Caco-2 (cell line): ENCODE data around the gene TLR10. TPM values are rescaled to one million over a fixed set of nuclear protein-coding genes. Genes with fewer than 3 reads are reported as not detected.

Experiments
- BruUV-seq: library from RNA; stranded (reverse); fragments of 400-500 nt; replicated peaks from 2 replicates; lab custom pipeline; 2021; lab: Mats Ljungman, UMichigan
- CTCF ChIA-PET: fragments of 300-600 bp; sonication (Branson Sonifier 250); formaldehyde crosslinking; loops from one replicate; lab custom pipeline; 2022; ENCODE audit warnings: antibody characterized with exemption; lab: Charles Lee
- POLR2A ChIA-PET: fragments of 300-600 bp; sonication (Branson Sonifier 250); formaldehyde crosslinking; loops from one replicate; lab custom pipeline; 2022; ENCODE audit warnings: antibody characterized with exemption; lab: Charles Lee
- DNase-seq, 2 experiments: peaks; one replicate each; pipeline versions ENCODE4 v3.0.0 to v3.0.0-alpha.2; 2020 to 2022
- H3K27me3 ChIP-seq: replicated peaks from 2 replicates; pipeline ENCODE4 v1.6.0; 2011; ENCODE audit warnings: low read length; ENCODE audit not compliant: control insufficient read depth, insufficient read depth
- H3K36me3 ChIP-seq: 2 replicates; pipeline ENCODE4 v1.5.1; 2011; ENCODE audit warnings: low read length; ENCODE audit not compliant: control insufficient read depth, insufficient read depth
- H3K4me1 ChIP-seq: fragments of 250-450 bp; sonication (Bioruptor Pico); 2 replicates; pipeline ENCODE4 v1.5.1; 2020; ENCODE audit warnings: mild to moderate bottlenecking
- H3K4me3 ChIP-seq: 2 replicates; pipeline ENCODE4 v1.5.1; 2011; ENCODE audit warnings: low read depth, mild to moderate bottlenecking, control low read depth, low read length
- H3K9me3 ChIP-seq: fragments of 250-450 bp; sonication (Bioruptor Pico); 2 replicates; pipeline ENCODE4 v1.5.1; 2020; ENCODE audit warnings: mild to moderate bottlenecking, moderate library complexity
- H3K27ac Mint-ChIP-seq: one replicate; pipeline ENCODE4 v1.8.0; 2022; ENCODE audit warnings: mixed read lengths; ENCODE audit not compliant: unreplicated experiment
- H3K27me3 Mint-ChIP-seq: one replicate; pipeline ENCODE4 v1.8.0; 2022; ENCODE audit warnings: mixed read lengths; ENCODE audit not compliant: insufficient read depth, unreplicated experiment
- H3K36me3 Mint-ChIP-seq: one replicate; pipeline ENCODE4 v1.8.0; 2022; ENCODE audit warnings: mild to moderate bottlenecking, mixed read lengths; ENCODE audit not compliant: insufficient read depth, unreplicated experiment
- H3K4me1 Mint-ChIP-seq: one replicate; pipeline ENCODE4 v1.8.0; 2022; ENCODE audit warnings: low read depth, mixed read lengths; ENCODE audit not compliant: unreplicated experiment
- H3K4me3 Mint-ChIP-seq: one replicate; pipeline ENCODE4 v1.8.0; 2022; ENCODE audit warnings: mild to moderate bottlenecking, moderate library complexity, mixed read lengths; ENCODE audit not compliant: unreplicated experiment
- H3K9me3 Mint-ChIP-seq: one replicate; pipeline ENCODE4 v1.8.0; 2022; ENCODE audit warnings: mixed read lengths; ENCODE audit not compliant: unreplicated experiment
- CTCF ChIP-seq, 2 experiments: fragments of 200-600 bp in 1 of 2; IDR thresholded peaks; 1 replicate in 1 of 2; 2 replicates in 1 of 2; pipeline versions ENCODE4 v1.5.1 to v1.8.0; 2011 to 2022; ENCODE audit warnings: antibody characterized with exemption in 1 of 2, control low read depth in 1 of 2, inconsistent platforms in 1 of 2, low read depth in 1 of 2, low read length in 1 of 2, mild to moderate bottlenecking in 1 of 2, moderate library complexity in 1 of 2; ENCODE audit not compliant: insufficient read depth in 1 of 2, severe bottlenecking in 1 of 2, unreplicated experiment in 1 of 2
- intact Hi-C: fragments of 100-400 bp; cut with micrococcal nuclease; formaldehyde crosslinking; loops from one replicate; pipeline ENCODE4 v1.10.0; 2022; ENCODE audit not compliant: unreplicated experiment
- total RNA-seq: library from RNA; stranded (reverse); gene quantifications from 2 replicates; pipeline ENCODE4 v1.2.3, GENCODE V29; 2022

The TLR10 gene
- total RNA-seq, 1 experiment from 2014 or later: not detected

DNA sequence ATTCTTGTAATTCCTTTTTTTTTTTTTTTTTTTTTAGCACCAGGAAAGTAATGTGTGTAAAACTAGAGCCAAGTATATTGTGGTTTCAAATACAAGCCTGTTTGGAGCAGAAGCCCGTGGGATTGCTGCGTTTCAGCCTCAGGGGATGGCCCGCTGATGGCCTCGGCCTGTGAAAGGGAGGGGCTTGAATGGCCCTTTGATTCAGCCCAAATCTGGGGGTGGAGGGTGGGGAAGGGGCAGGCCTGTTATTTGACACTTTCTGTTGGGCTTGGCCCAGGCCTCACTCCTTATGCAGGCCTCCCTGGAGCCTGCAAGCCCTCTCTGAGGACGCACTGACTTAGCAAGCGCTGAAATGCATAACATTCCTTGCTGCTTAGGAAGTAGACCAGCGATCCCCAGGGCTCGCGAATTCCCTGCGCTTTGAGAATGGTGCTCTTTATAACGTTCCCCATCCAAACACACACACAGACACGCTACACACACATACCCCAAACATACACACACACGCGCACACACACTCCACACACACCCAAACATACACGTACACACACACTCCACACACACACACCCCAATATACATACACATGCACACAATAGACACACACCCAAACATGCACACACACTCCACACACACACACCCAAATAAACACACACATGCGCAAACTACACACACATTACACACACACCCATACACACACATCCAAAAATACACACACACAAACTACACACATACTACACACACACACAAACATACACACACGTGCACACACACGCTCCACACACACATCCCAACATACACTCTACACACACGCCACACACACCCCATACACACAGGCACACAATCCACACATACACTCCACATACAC is 29.6 kb downstream of the TLR10 start:
- Mint-ChIP-seq H3K4me1 (no peaks in the 10 kb centered on the region), H3K27ac (no peak overlapping the region), H3K9me3 (peaks cover 8% of the 10 kb centered on the region), H3K27me3 (no peaks in the 10 kb centered on the region), H3K4me3 (no peak overlapping the region), H3K36me3 (no peaks in the 10 kb centered on the region)
- DNase-seq: peak; percentile 32 to 75
- ChIA-PET POLR2A (no interaction called here), CTCF (no interaction called here)
- Histone ChIP-seq H3K36me3 (no peaks in the 10 kb centered on the region), H3K4me3 (no peak overlapping the region), H3K27me3 (no peaks in the 10 kb centered on the region), H3K9me3 (no peaks in the 10 kb centered on the region), H3K4me1 (no peaks in the 10 kb centered on the region)
- intact Hi-C loops: no loop called here
- TF ChIP-seq CTCF (IDR thresholded peaks at IDR 0.05; ENCODE audit: insufficient read depth in 1 of 2, low read depth in 1 of 2, low read length in 1 of 2, severe bottlenecking in 1 of 2, unreplicated experiment in 1 of 2): no peak
- BruUV-seq: no TSS peak

DNA sequence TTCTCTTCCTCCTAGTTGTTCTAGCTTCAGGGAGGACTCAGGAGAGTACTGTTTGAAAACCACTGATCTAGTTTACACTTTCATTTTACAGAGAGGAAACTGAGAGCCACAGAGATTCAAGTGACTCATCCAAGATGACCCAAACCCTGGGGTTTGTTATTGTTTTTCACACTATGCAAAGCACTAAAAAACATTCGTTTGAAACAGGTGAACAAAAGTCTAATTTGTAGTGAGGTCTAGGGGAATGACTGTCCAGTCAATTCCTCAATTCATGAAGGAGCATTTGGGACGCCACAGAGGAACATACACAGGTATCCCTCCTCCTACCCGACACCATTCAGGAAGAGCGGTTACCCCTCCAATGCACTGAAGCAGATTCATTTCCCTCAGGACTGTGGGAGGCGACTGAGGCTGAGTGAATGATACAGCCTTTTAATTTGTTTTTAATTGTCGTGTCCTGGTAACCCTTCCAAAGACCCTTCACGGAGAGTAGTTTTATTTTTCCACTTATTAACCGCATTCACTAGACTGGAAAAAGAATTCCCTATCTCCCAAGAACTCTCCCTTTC is 30.3 kb downstream of the TLR10 start:
- no peak overlapping the region for H3K4me3 Mint-ChIP-seq
- H3K36me3 Mint-ChIP-seq: no peaks in the 10 kb centered on the region
- ChIA-PET POLR2A (no interaction called here), CTCF (no interaction called here)
- H3K9me3 ChIP-seq: 0 out of 2 replicates have a peak, but pooled peaks cover 3% of the 10 kb centered on the region
- H3K4me3 ChIP-seq: no peak overlapping the region
- H3K4me1 Mint-ChIP-seq: no peaks in the 10 kb centered on the region
- no peaks in the 10 kb centered on the region for H3K27me3 Mint-ChIP-seq
- BruUV-seq: no TSS peak
- intact Hi-C loops: no loop called here
- TF ChIP-seq CTCF (IDR thresholded peaks at IDR 0.05; ENCODE audit: insufficient read depth in 1 of 2, low read depth in 1 of 2, low read length in 1 of 2, severe bottlenecking in 1 of 2, unreplicated experiment in 1 of 2): no peak
- no peak for DNase-seq
- H3K36me3 ChIP-seq: no peaks in the 10 kb centered on the region
- no peaks in the 10 kb centered on the region for H3K4me1 ChIP-seq
- no peak overlapping the region for H3K27ac Mint-ChIP-seq
- peaks cover 10% of the 10 kb centered on the region for H3K9me3 Mint-ChIP-seq
- no peaks in the 10 kb centered on the region for H3K27me3 ChIP-seq

DNA sequence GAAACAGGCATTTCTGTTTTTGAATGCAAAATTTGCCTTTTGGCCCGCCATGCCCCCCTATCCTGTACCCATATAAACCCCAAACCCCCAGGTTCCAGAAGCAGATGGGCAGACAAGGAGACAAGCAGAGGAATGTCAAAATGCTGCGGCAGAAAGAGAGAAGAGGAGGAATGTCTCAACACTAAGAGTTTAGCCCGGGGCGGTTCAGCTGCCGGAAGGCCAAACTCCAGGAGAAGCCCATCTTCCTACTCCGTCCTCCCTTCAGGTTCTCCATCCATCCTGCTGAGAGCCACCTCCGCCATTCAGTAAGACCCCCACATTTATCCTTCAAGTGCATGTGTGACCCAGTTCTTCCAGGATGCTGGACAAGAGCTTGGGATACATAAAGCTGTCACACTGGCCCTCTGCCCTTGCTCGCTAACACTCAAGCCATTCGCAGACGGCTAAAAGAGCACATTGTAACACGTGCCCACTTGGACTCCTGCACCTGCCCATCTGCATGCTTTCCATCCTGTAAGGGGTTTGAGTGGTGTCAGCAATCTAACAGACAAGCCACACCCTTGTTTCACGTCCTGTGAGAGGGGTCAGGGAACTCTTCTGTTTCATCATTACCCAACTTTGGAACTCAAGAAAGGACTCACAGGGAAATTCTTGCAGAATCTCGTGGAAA is 31.3 kb downstream of the TLR10 start:
- Histone ChIP-seq H3K4me3 (no peak overlapping the region), H3K9me3 (0 out of 2 replicates have a peak, but pooled peaks cover 3% of the 10 kb centered on the region), H3K27me3 (no peaks in the 10 kb centered on the region), H3K4me1 (no peaks in the 10 kb centered on the region), H3K36me3 (no peaks in the 10 kb centered on the region)
- no peaks in the 10 kb centered on the region for H3K27me3 Mint-ChIP-seq
- no peaks in the 10 kb centered on the region for H3K36me3 Mint-ChIP-seq
- H3K4me1 Mint-ChIP-seq: no peaks in the 10 kb centered on the region
- intact Hi-C loops: no loop called here
- no peak overlapping the region for H3K4me3 Mint-ChIP-seq
- no peak for DNase-seq
- no peak for TF ChIP-seq CTCF (IDR thresholded peaks at IDR 0.05; ENCODE audit: insufficient read depth in 1 of 2, low read depth in 1 of 2, low read length in 1 of 2, severe bottlenecking in 1 of 2, unreplicated experiment in 1 of 2)
- CTCF ChIA-PET: no interaction called here
- peaks cover 18% of the 10 kb centered on the region for H3K9me3 Mint-ChIP-seq
- BruUV-seq: no TSS peak
- H3K27ac Mint-ChIP-seq: no peak overlapping the region
- POLR2A ChIA-PET: no interaction called here
